MCF 10A (cell line): ENCODE results near the gene CDRT4. TPM values are rescaled to one million over a fixed set of nuclear protein-coding genes. Genes with fewer than 3 reads are reported as not detected.
"Not testable (repeated sequence)": the region's sequence is repeated elsewhere in the genome, so short reads cannot be mapped to it uniquely, and the experiment has no call there.

ENCODE experiments used
- BruUV-seq: library from RNA; stranded (reverse); fragments of 400-500 nt; replicated peaks from 2 replicates; lab custom pipeline; 2021; lab: Mats Ljungman, UMichigan
- CTCF ChIA-PET: fragments of 300-600 bp; sonication (Branson Sonifier 250); formaldehyde crosslinking; extraction: SDS; loops from one replicate; lab custom pipeline; 2021; ENCODE audit warnings: antibody characterized with exemption, inconsistent platforms; lab: Yijun Ruan, JAX
- POLR2A ChIA-PET: fragments of 300-600, 350-650 bp; sonication (Branson Sonifier 250); formaldehyde crosslinking; extraction: SDS; loops from one replicate; lab custom pipeline; 2020; ENCODE audit warnings: antibody characterized with exemption, inconsistent platforms; lab: Yijun Ruan, JAX
- DNase-seq: peaks from one replicate; pipeline ENCODE4 v3.0.0-alpha.2; 2018; ENCODE audit not compliant: unreplicated experiment
- H3K27ac Mint-ChIP-seq: one replicate; pipeline ENCODE4 v1.8.0; 2022; ENCODE audit warnings: mild to moderate bottlenecking, low read depth, mixed read lengths; ENCODE audit not compliant: unreplicated experiment
- H3K27me3 Mint-ChIP-seq: one replicate; pipeline ENCODE4 v1.8.0; 2022; ENCODE audit warnings: mixed read lengths; ENCODE audit not compliant: insufficient read depth, unreplicated experiment
- H3K36me3 Mint-ChIP-seq: one replicate; pipeline ENCODE4 v1.8.0; 2022; ENCODE audit warnings: mild to moderate bottlenecking, moderate library complexity, mixed read lengths; ENCODE audit not compliant: insufficient read depth, unreplicated experiment
- H3K4me1 Mint-ChIP-seq: one replicate; pipeline ENCODE4 v1.8.0; 2022; ENCODE audit warnings: mixed read lengths; ENCODE audit not compliant: insufficient read depth, unreplicated experiment
- H3K4me3 Mint-ChIP-seq: one replicate; pipeline ENCODE4 v1.8.0; 2022; ENCODE audit warnings: mild to moderate bottlenecking, moderate library complexity, mixed read lengths; ENCODE audit not compliant: unreplicated experiment
- H3K9me3 Mint-ChIP-seq: one replicate; pipeline ENCODE4 v1.8.0; 2022; ENCODE audit warnings: mixed read lengths; ENCODE audit not compliant: unreplicated experiment
- CTCF ChIP-seq: fragments of 200-600 bp; IDR thresholded peaks from one replicate; pipeline ENCODE4 v1.8.0; 2022; ENCODE audit warnings: antibody characterized with exemption, mild to moderate bottlenecking; ENCODE audit not compliant: unreplicated experiment
- intact Hi-C: fragments of 100-400 bp; cut with micrococcal nuclease; formaldehyde crosslinking; loops from 2 replicates; pipeline ENCODE4 v1.14.1; 2022
- total RNA-seq: library from RNA; stranded (reverse); gene quantifications from 2 replicates; pipeline ENCODE4 v1.2.3, GENCODE V29; 2022

Gene CDRT4
- total RNA-seq, 1 experiment from 2014 or later: 11.3 TPM

DNA sequence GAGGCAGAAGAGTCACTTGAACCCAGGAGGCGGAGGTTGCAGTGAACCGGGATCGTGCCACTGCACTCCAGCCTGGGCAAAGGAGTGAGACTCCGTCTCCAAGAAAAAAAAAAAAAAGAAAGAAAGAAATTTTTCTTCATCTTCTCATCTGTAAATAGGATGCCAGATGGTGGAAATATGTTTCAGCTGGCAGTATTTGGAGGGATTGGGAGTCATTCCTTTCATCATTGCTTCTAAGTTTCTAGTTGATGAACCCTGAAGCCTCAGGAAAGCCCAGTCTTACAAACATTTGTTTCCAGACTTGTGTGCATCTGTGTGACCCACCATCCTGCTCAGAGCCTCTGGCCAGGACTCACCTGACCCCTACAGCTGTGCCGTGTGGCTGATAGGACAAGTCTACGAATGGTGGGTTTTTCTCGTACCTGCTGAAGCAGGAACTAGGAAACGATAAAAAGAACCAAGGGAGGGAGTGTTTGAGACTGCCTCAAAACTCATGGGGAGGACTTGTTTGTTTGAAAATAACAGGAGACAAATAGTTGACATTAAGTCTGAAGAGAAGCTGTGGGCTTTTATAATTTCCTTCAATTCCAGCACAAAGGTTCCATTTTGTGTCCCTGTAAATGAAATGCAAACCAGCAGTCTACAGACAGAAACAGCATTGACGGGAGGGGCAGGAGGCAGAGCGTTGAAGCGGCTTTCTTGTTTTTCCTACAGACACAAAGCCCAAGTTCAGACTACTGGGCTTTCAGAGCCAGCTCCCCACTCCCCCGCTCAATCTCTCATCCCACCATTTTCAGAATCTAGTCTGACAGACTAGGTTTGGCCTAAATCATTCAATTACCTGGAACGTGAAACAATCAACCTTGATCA, 24.9 kb downstream of the CDRT4 start:
- no peak for TF ChIP-seq CTCF
- ChIA-PET POLR2A (no interaction called here), CTCF (interaction anchor here (0.6 kb wide), 2 partner anchors 54 to 287 kb away, joined by 3 to 6 read pairs; no protein-coding TSS in a partner anchor)
- no peaks in the 10 kb centered on the region for H3K9me3 Mint-ChIP-seq
- no peaks in the 10 kb centered on the region for H3K4me1 Mint-ChIP-seq
- intact Hi-C loops: no loop called here
- no peak for DNase-seq
- peaks cover 5% of the 10 kb centered on the region for H3K36me3 Mint-ChIP-seq
- BruUV-seq: no TSS peak
- no peak overlapping the region for H3K27ac Mint-ChIP-seq
- no peaks in the 10 kb centered on the region for H3K27me3 Mint-ChIP-seq
- H3K4me3 Mint-ChIP-seq: no peak overlapping the region

DNA sequence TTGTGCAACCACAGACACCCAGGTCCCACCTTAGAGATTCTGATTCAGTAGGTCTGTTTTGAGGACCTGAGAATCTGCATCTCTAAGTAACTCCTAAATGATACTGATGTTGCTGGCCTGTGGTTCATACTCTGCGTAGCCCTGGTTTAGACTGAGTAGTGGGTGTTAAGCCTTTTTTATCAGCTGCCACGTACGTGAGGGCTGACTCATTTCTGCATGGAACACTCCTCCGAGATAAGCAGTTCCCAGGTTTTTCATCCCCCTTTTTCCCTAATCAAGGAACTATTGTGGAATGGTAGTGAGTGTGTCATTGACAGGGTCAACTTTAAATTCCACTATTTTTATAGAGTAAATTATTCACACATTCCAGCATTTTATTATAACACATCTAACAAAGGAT, 26.1 kb downstream of the CDRT4 start:
- CTCF ChIA-PET: interaction anchor here (0.5 kb wide), 1 partner anchor 183 kb away, joined by 3 read pairs; no protein-coding TSS in a partner anchor

DNA sequence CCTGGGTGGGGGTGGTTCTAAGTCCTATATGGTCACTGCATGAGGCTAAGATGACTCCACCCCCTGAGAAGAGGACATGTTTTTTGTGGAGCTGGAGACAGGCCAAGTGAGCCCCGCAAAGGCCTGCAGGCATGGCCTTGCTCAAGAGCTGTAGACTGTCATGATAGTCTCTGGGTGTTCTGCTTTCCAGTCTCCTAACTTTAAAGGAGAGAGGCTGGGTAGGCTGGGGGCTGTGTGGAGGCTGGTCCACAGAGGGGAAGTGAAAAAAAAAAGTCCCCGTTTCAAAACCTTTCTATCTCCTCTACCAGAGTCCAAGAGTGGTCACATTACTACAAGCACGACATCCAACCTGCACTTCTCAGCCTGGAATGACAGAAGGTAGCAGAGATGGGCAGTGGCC, 27.1 kb downstream of the CDRT4 start:
- BruUV-seq: no TSS peak
- no peak overlapping the region for H3K27ac Mint-ChIP-seq
- no peak overlapping the region for H3K4me3 Mint-ChIP-seq
- no peaks in the 10 kb centered on the region for H3K27me3 Mint-ChIP-seq
- intact Hi-C loops: no loop called here
- DNase-seq: no peak
- no peaks in the 10 kb centered on the region for H3K9me3 Mint-ChIP-seq
- H3K4me1 Mint-ChIP-seq: no peaks in the 10 kb centered on the region
- POLR2A ChIA-PET: no interaction called here
- no peak for TF ChIP-seq CTCF
- no peaks in the 10 kb centered on the region for H3K36me3 Mint-ChIP-seq
- CTCF ChIA-PET: interaction anchor here (0.7 kb wide), 1 partner anchor 183 kb away, joined by 4 read pairs; no protein-coding TSS in a partner anchor

More for the DNA sequence above, 26.1 kb downstream of the CDRT4 start:
- no TSS peak for BruUV-seq
- TF ChIP-seq CTCF: no peak
- no peak overlapping the region for H3K27ac Mint-ChIP-seq
- no peak for DNase-seq
- POLR2A ChIA-PET: no interaction called here
- no peaks in the 10 kb centered on the region for H3K27me3 Mint-ChIP-seq
- no peaks in the 10 kb centered on the region for H3K4me1 Mint-ChIP-seq
- no peak overlapping the region for H3K4me3 Mint-ChIP-seq
- no peaks in the 10 kb centered on the region for H3K9me3 Mint-ChIP-seq
- H3K36me3 Mint-ChIP-seq: peaks cover 1% of the 10 kb centered on the region
- intact Hi-C loops: no loop called here

- BruUV-seq, H3K27ac Mint-ChIP-seq, H3K4me3 Mint-ChIP-seq, POLR2A ChIA-PET, H3K36me3 Mint-ChIP-seq, DNase-seq, H3K9me3 Mint-ChIP-seq, H3K27me3 Mint-ChIP-seq, H3K4me1 Mint-ChIP-seq, intact Hi-C loops: not testable (repeated sequence)
- CTCF ChIA-PET: interaction anchor here (0.9 kb wide), 1 partner anchor 63 kb away, joined by 3 read pairs; no protein-coding TSS in a partner anchor
These were observed 28.0 kb downstream of the CDRT4 start for GRCh38 chr17:15439205-15439985.
